BJ (cell line): ENCODE data around the gene ADD1. TPM values are rescaled to one million over a fixed set of nuclear protein-coding genes. Genes with fewer than 3 reads are reported as not detected.

Source experiments
- CTCF ChIA-PET: fragments of 350-600 bp; formaldehyde crosslinking; extraction: SDS; loops from one replicate; lab custom pipeline; 2021; ENCODE audit warnings: antibody characterized with exemption, inconsistent platforms; lab: Yijun Ruan, JAX
- POLR2A ChIA-PET: fragments of 300-600 bp; sonication (Branson Sonifier 250); formaldehyde crosslinking; extraction: SDS; loops from one replicate; lab custom pipeline; 2021; ENCODE audit warnings: antibody characterized with exemption; lab: Charles Lee
- DNase-seq: peaks from one replicate; pipeline ENCODE4 v3.0.0-alpha.2; 2011; ENCODE audit warnings: low read depth
- H3K27me3 ChIP-seq: 2 replicates; pipeline ENCODE4 v1.6.0; 2011; ENCODE audit warnings: low read length; ENCODE audit not compliant: control insufficient read depth, insufficient read depth
- H3K36me3 ChIP-seq: 2 replicates; pipeline ENCODE4 v1.5.1; 2011; ENCODE audit warnings: low read length; ENCODE audit not compliant: control insufficient read depth, insufficient read depth
- H3K4me3 ChIP-seq: 2 replicates; pipeline ENCODE4 v1.5.1; 2011; ENCODE audit warnings: low read depth, mild to moderate bottlenecking, control low read depth, low read length
- polyA plus RNA-seq: library from polyadenylated mRNA; depleted of rRNA; stranded (reverse); fragments of >200 nt; gene quantifications from 2 replicates; pipeline ENCODE4 v1.2.3, GENCODE V29; 2011
- TF ChIP-seq, protein P1 (sequence below): IDR thresholded peaks from 2 replicates; pipeline ENCODE4 v1.5.1; 2011; ENCODE audit warnings: low read depth, mild to moderate bottlenecking, control low read depth, inconsistent platforms, low read length, moderate library complexity; ENCODE audit not compliant: insufficient read depth

Gene ADD1
- polyA plus RNA-seq, 1 experiment: 140 TPM

DNA sequence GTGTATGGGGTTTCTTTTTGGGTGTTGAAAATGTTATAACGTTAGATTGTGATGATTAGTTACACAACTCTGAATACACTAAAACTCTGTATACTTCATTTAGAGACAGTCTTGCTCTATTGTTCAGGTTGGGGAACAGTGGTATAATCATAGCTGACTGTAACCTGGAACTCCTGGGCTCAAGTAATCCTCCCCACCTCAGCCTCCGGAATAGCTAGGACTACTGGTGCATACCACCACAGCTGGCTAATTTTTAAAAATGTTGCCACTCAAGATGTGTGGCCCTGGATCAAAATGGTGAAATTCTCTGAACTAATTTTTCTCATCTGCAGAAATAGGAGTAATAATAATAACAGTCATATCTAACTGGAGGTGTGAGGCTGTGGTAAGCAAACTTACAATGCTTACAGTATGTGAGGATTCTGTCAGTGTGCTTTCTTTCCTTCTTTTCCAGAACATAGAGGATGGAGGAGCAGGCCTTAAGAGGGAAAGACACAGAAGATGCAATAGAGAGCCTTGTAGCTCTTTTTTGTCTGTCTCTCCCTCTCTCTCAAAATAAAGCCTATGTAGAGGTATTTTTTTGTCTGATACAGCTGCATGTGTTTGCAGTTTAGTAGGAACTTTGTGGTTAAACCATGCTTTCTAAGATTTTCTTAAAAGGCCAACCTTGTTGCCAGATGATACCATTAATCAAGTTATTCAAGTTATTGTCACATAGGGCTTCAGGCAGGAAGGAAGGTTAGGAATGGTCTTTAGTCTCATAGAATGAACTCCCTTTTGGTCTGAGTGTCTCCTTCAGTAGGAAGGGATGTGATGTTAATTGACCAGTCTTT lies 7.5 kb downstream of the ADD1 start:
- H3K4me3 ChIP-seq: no peak overlapping the region
- no peaks in the 10 kb centered on the region for H3K27me3 ChIP-seq
- H3K36me3 ChIP-seq: 0 out of 2 replicates have a peak, but pooled peaks cover 2% of the 10 kb centered on the region
- DNase-seq: no peak
- TF ChIP-seq, protein P1, sequence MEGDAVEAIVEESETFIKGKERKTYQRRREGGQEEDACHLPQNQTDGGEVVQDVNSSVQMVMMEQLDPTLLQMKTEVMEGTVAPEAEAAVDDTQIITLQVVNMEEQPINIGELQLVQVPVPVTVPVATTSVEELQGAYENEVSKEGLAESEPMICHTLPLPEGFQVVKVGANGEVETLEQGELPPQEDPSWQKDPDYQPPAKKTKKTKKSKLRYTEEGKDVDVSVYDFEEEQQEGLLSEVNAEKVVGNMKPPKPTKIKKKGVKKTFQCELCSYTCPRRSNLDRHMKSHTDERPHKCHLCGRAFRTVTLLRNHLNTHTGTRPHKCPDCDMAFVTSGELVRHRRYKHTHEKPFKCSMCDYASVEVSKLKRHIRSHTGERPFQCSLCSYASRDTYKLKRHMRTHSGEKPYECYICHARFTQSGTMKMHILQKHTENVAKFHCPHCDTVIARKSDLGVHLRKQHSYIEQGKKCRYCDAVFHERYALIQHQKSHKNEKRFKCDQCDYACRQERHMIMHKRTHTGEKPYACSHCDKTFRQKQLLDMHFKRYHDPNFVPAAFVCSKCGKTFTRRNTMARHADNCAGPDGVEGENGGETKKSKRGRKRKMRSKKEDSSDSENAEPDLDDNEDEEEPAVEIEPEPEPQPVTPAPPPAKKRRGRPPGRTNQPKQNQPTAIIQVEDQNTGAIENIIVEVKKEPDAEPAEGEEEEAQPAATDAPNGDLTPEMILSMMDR: no peak
- ChIA-PET POLR2A (no interaction called here), CTCF (no interaction called here)

DNA sequence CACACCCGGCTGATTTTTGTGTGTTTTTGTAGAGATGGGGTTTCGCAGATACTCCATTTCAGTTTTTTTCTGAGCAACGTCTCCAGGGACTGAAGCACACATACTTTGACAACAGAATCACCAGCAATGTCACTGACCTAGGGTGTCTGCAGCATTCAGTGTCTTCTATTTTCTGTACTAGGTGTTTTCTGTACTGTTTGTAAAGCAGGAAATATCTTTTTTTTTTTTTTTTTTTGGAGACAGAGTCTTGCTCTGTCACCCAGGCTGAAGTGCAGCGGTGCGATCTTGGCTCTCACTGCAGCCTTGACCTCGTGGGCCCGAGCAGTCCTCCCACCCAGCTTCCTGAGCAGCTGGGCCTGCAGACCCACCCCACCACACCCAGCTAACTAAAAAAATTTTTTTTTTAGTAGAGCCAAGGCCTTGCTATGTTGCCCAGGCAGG lies 8.9 kb downstream of the ADD1 start:
- ChIA-PET CTCF (interaction anchor here (1.4 kb wide), 1 partner anchor 10 kb away, joined by 3 read pairs; no protein-coding TSS in a partner anchor), POLR2A (no interaction called here)
- H3K36me3 ChIP-seq: 0 out of 2 replicates have a peak, but pooled peaks cover 2% of the 10 kb centered on the region
- H3K27me3 ChIP-seq: no peaks in the 10 kb centered on the region
- H3K4me3 ChIP-seq: no peak overlapping the region
- no peak for DNase-seq
- TF ChIP-seq, protein P1: no peak

DNA sequence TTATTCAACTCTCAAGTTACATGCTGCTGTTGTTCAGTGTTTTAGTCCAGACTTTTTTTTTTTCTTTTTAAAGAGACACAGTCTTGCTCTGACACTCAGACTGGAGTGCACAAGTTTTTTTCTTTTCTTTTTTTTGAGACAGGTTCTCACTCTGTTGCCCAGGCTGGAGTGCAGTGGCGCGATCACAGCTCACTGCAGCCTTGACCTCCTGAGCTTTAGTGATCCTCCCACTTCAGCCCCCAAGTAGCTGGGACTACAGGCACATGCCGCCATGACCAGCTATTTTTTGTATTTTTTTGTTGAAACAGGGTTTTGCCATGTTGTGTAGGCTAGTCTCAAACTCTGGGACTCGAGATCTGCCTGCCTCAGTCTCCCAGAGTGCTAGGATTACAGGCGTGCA lies 11.9 kb downstream of the ADD1 start:
- POLR2A ChIA-PET: interaction anchor here (0.6 kb wide), 1 partner anchor 95 kb away, joined by 4 read pairs; no protein-coding TSS in a partner anchor
- CTCF ChIA-PET: no interaction called here
- DNase-seq: no peak
- no peak overlapping the region for H3K4me3 ChIP-seq
- no peaks in the 10 kb centered on the region for H3K27me3 ChIP-seq
- TF ChIP-seq, protein P1: no peak
- H3K36me3 ChIP-seq: 0 out of 2 replicates have a peak, but pooled peaks cover 2% of the 10 kb centered on the region

DNA sequence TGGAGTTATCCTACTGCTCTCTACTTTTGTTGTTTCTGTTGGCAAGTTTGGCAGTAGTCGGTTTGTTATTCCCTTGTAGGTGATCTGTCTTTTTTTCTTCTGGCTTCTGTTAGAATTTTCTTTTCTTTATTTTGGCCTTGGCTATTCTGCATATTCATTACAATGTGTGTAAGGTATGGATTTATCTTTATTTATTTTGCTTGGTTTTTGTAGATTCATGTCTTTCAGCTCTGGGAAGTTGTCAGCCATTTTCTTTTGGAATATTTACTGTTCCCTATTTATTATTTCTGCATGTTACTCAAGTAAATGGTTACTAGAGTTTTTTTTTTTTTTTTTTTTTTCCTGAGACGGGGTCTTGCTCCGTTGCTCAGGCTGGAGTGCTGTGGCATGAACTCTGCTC lies 12.6 kb downstream of the ADD1 start:
- CTCF ChIA-PET: interaction anchor here (0.8 kb wide), 1 partner anchor 92 kb away, joined by 3 read pairs; no protein-coding TSS in a partner anchor
- Histone ChIP-seq H3K4me3 (no peak overlapping the region), H3K36me3 (0 out of 2 replicates have a peak, but pooled peaks cover 2% of the 10 kb centered on the region), H3K27me3 (no peaks in the 10 kb centered on the region)
- DNase-seq: no peak
- POLR2A ChIA-PET: no interaction called here
- TF ChIP-seq, protein P1: no peak

DNA sequence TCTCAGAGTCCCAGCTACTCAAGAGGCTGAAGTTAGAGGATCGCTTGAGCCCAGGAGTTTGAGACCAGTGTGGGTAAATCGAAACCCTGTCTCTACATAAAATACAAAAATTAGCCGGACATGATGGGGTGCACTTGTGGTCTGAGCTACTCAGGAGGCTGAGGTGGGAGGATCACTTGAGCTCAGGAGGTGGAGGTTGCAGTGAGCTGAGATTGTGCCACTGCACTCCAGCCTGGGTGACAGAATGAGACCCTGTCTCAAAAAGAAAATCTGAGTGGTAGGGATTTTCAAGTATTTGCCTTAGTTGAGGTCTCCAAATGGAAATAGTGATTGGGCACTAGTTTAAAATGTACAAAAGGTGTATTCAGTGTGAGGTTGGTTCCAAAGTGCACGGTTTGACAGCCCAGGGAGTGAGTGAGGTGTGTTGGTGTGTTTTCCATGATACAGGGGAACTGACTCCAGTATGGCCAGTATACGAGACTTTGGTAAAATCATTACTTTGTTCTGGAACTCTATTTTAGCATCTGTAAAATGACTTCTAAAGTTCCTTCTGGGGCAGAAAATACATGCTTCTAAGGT lies 13.8 kb downstream of the ADD1 start:
- Histone ChIP-seq H3K27me3 (no peaks in the 10 kb centered on the region), H3K4me3 (no peak overlapping the region), H3K36me3 (0 out of 2 replicates have a peak, but pooled peaks cover 2% of the 10 kb centered on the region)
- CTCF ChIA-PET: interaction anchor here (0.8 to 1.9 kb wide), 2 partner anchors 8 to 94 kb away, joined by 3 to 5 read pairs; no protein-coding TSS in a partner anchor
- POLR2A ChIA-PET: no interaction called here
- TF ChIP-seq, protein P1: no peak
- DNase-seq: no peak
